ENCODE results near the gene TDRD1.
A peak's percentile ranks its signal among the peaks of the same experiment; 100 is the strongest.

TDRD1 gene

DNA sequence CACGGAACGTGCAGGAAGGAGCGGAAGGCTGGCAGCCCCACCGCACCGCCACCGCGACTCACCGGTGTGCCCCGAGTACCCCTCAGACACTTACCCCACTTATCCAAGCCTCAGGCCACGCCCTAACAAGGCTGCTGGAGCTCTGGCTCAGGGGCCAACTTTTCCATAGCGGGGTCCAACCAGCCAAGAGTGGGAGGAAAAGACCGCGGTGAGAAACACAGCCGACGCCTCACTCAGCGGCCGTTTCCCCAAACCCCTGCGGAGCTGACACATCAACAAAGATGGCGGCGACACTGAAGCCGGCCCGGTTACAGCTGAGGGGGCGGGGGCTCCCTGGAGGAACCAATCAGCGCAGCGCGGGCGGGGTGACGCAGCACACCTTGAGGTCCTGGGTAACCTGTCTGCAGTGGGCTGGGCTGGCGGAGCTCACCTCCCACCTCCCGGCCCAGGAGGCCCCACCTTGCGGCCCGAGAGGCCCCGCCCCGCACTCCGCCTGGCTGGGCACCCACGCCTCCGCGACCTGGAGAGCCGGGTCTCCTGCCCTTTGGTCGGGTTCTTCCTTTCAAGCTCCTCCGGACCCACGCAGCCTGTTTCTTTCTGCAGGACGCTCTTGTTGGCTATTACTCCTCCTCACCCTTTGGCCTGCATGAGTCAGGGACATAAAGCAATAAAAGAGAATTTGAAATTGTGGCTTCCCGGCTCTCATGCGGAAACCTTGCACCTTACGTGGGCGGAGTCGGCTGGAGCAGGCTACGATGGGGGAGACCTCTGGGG is 5.0 kb upstream of the TDRD1 start, which contains the start of gene CCDC186:
TSS of gene CCDC186 (minus strand) at position 283 of the 774 bp plus-strand sequence. CDS start 10,935 bp downstream, outside the sequence.
- peak within 1 kb of the TSS; percentile 96 for H3K4me3 ChIP-seq (ENCODE audit: control insufficient read depth, low read depth, low read length)
- TF ChIP-seq, protein P1, sequence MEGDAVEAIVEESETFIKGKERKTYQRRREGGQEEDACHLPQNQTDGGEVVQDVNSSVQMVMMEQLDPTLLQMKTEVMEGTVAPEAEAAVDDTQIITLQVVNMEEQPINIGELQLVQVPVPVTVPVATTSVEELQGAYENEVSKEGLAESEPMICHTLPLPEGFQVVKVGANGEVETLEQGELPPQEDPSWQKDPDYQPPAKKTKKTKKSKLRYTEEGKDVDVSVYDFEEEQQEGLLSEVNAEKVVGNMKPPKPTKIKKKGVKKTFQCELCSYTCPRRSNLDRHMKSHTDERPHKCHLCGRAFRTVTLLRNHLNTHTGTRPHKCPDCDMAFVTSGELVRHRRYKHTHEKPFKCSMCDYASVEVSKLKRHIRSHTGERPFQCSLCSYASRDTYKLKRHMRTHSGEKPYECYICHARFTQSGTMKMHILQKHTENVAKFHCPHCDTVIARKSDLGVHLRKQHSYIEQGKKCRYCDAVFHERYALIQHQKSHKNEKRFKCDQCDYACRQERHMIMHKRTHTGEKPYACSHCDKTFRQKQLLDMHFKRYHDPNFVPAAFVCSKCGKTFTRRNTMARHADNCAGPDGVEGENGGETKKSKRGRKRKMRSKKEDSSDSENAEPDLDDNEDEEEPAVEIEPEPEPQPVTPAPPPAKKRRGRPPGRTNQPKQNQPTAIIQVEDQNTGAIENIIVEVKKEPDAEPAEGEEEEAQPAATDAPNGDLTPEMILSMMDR (IDR thresholded peaks at IDR 0.05; ENCODE audit: control insufficient read depth, insufficient read depth, low read depth, low read length, missing control alignments), result no peak
- peak; percentile 35 for DNase-seq (ENCODE audit: low read depth)

DNA sequence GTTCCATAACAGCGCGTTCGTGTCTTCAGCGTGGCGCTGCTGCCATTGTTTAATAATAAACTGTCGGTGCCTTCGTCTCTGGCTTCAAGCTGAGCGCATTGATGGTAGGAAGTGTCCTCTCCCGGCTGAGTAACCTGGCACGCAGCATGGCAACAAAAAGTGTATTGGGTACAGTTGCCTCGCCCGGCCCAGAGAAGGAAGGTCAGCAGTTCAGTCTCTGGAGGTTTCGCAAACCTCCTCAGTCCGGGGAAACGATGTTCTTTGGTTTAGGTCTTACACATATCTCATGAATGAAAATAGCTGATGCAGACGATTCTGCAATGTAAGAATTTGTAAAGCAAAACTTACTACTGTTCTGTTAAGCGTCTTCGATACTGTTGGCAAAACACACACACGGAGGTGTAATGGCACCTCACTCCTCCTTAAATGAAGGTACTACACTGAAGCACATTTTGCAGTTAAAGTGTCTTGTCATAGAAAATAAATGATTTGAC is 4.4 kb upstream of the TDRD1 start:
- no peak for DNase-seq (ENCODE audit: low read depth)
- TF ChIP-seq, protein P1 (IDR thresholded peaks at IDR 0.05; ENCODE audit: control insufficient read depth, insufficient read depth, low read depth, low read length, missing control alignments), result no peak
- H3K4me3 ChIP-seq (ENCODE audit: control insufficient read depth, low read depth, low read length), result peak overlapping the region; percentile 96

DNA sequence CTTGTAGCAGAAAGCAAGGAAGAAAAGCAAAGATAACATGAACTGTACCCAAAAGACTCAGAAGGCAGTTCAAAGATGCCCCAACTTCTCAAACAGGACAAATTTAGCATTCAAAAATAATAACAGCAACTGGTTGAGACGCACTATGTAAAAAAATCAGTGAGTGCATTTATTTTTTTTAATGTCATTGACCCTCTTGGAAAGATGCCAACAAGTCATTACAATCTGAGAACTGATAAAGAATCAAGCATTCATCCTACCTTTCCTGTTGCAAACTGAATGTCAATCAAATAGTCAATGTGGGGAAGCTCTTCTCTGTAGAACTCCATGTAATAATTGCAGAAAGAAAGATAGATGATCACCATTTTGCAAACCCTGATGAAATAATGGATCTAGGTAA is 3.5 kb upstream of the TDRD1 start:
- no peak overlapping the region for H3K4me3 ChIP-seq (ENCODE audit: control insufficient read depth, low read depth, low read length)
- TF ChIP-seq, protein P1 (IDR thresholded peaks at IDR 0.05; ENCODE audit: control insufficient read depth, insufficient read depth, low read depth, low read length, missing control alignments), result no peak
- no peak for DNase-seq (ENCODE audit: low read depth)

DNA sequence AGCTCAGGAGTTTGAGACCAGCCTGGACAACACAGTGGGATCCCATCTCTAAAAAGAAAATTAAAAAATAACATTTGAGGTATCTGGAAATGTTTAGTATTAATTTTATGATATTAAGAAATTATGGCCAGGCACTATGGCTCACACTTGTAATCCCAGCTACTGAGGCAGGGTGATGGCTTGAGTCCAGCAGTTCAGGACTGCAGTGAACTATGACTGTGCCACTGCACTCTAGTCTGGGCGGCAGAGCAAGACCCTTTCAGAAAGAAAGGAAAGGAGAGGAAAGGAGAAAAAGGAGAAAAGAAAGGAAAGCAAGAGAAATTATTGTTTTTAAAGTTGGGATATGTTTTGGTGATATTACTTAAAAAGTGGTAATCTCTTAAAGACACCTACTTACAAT is 2.6 kb upstream of the TDRD1 start:
- no peak overlapping the region for H3K4me3 ChIP-seq (ENCODE audit: control insufficient read depth, low read depth, low read length)
- no peak for DNase-seq (ENCODE audit: low read depth)
- TF ChIP-seq, protein P1 (IDR thresholded peaks at IDR 0.05; ENCODE audit: control insufficient read depth, insufficient read depth, low read depth, low read length, missing control alignments), result no peak

DNA sequence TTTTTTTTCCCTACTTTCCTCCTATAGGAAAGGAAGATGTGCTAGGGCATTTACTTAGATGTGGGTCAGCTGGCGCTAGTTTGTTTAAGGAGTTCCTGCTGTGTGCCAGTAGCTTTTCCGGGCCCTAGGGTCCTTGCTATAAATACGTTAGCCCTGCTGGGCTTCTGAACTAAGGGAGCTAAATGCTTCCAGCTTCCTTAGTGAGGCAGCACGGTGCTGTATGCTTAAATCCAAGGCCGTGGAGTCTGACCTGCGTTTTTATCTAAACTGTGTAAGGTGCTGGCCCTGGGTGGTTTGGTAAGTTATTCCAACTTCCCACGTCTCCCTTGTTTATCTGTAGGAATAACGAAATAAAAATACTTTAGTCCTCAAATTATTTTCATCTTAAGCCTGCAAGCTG is 594 bp downstream of the TDRD1 start:
- no peak for DNase-seq (ENCODE audit: low read depth)
- TF ChIP-seq, protein P1 (IDR thresholded peaks at IDR 0.05; ENCODE audit: control insufficient read depth, insufficient read depth, low read depth, low read length, missing control alignments), result no peak
- no peak overlapping the region for H3K4me3 ChIP-seq (ENCODE audit: control insufficient read depth, low read depth, low read length)

DNA sequence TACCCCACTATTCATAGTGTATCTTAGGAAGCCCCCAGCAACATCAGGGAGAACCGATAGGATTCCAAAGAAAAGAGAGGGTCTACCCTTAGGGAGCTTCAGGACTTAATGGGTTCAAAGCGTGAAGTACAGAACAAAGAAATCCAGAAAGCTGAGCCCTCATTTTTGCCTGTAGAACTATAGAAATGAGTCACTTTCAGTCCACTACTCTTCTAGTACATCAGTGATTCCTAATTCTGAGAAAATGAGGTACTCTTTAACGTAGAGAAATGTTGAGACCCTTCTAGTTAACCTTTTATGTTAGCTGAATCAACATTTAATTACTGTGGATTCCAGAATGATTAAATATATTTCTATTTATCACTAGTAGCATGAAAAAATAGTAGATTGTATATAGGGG is 1.8 kb downstream of the TDRD1 start:
- H3K4me3 ChIP-seq (ENCODE audit: control insufficient read depth, low read depth, low read length), result no peak overlapping the region
- TF ChIP-seq, protein P1 (IDR thresholded peaks at IDR 0.05; ENCODE audit: control insufficient read depth, insufficient read depth, low read depth, low read length, missing control alignments), result no peak
- no peak for DNase-seq (ENCODE audit: low read depth)

All from AG09309 (cell line).